PFSK-1 (cell line): ENCODE data around the gene PELI2.

Experiments used
- FOXP2 ChIP-seq: optimal IDR thresholded peaks from 2 replicates; pipeline ENCODE3; 2011; ENCODE audit warnings: borderline replicate concordance, control low read depth, inconsistent platforms; ENCODE audit not compliant: insufficient read depth; ENCODE audit errors: extremely low read length, extremely low read depth
- POLR2AphosphoS5 ChIP-seq: IDR thresholded peaks from 2 replicates; pipeline ENCODE4 v1.6.1; 2012; ENCODE audit warnings: low read depth, mild to moderate bottlenecking, control low read depth, low read length, moderate library complexity
- REST ChIP-seq, 2 experiments: IDR thresholded peaks; 2 replicates each; pipeline versions ENCODE4 v1.6.1 to v1.8.0; 2011 to 2012; ENCODE audit warnings: low read depth in 2 of 2, low read length in 2 of 2, control low read depth in 1 of 2, inconsistent platforms in 1 of 2, mild to moderate bottlenecking in 1 of 2, moderate library complexity in 1 of 2; ENCODE audit not compliant: insufficient read depth in 1 of 2
- SIN3A ChIP-seq: IDR thresholded peaks from 2 replicates; pipeline ENCODE4 v1.6.1; 2012; ENCODE audit warnings: mild to moderate bottlenecking, low read length, moderate library complexity, borderline replicate concordance; ENCODE audit not compliant: insufficient read depth
- TAF1 ChIP-seq: IDR thresholded peaks from 2 replicates; pipeline ENCODE4 v1.6.1; 2012; ENCODE audit warnings: low read length, control low read depth, borderline replicate concordance; ENCODE audit not compliant: insufficient read depth

GRCh38 chr14:56100556-56100955, 17.7 kb upstream of the PELI2 start:
- TF ChIP-seq SIN3A, result no peak
- no peak for TF ChIP-seq POLR2AphosphoS5
- no peak for TF ChIP-seq REST (IDR thresholded peaks at IDR 0.05; ENCODE audit: insufficient read depth in 1 of 2, low read depth in 2 of 2, low read length in 2 of 2)
- no peak for TF ChIP-seq TAF1
- no peak for TF ChIP-seq FOXP2
